NCI-H526 (cell line): ENCODE data around the gene SPATA33.
A peak's percentile ranks its signal among the peaks of the same experiment; 100 is the strongest.

Source experiments
- DNase-seq, 2 experiments: peaks; one replicate each; lab custom pipeline; 2025; lab: John Stamatoyannopoulos, UW

SPATA33 gene

GRCh38 chr16:89657442-89658220, at the start of gene SPATA33, which contains the start of gene CHMP1A:
Gene SPATA33 (plus strand): TSS chr16:89657836. CDS start chr16:89657912, 76 bp downstream.
Gene CHMP1A (minus strand): TSS chr16:89657708. CDS start chr16:89657588, 120 bp downstream.
- peak; percentile 17 to 85 for DNase-seq

- DNase-seq, result peak in 1 of 2 experiments; percentile 45
Observed at GRCh38 chr16:89607937-89608740, 49.5 kb upstream of the SPATA33 start.

- no peak for DNase-seq
Observed at GRCh38 chr16:89610108-89610453, 47.6 kb upstream of the SPATA33 start.

GRCh38 chr16:89612415-89613166, 45.0 kb upstream of the SPATA33 start:
- DNase-seq, result no peak

GRCh38 chr16:89613231-89613953, 44.2 kb upstream of the SPATA33 start, which contains the start of gene DPEP1:
Gene DPEP1 (plus strand): TSS chr16:89613642. CDS start chr16:89630411, 16,769 bp downstream.
- DNase-seq, result no peak

GRCh38 chr16:89613954-89614459, 43.6 kb upstream of the SPATA33 start:
- DNase-seq, result no peak

- no peak for DNase-seq
Observed at GRCh38 chr16:89615176-89615575, 42.5 kb upstream of the SPATA33 start.

- DNase-seq, result peak in 1 of 2 experiments; percentile 19
Observed at GRCh38 chr16:89615596-89616090, 42.0 kb upstream of the SPATA33 start.

GRCh38 chr16:89616623-89617022, 41.0 kb upstream of the SPATA33 start:
- DNase-seq, result no peak

GRCh38 chr16:89617036-89617435, 40.6 kb upstream of the SPATA33 start:
- DNase-seq, result no peak

GRCh38 chr16:89618109-89618998, 39.3 kb upstream of the SPATA33 start:
- DNase-seq, result no peak

- DNase-seq, result no peak
Observed at GRCh38 chr16:89619840-89620239, 37.8 kb upstream of the SPATA33 start.

GRCh38 chr16:89620406-89620841, 37.2 kb upstream of the SPATA33 start:
- DNase-seq, result no peak

- no peak for DNase-seq
Observed at GRCh38 chr16:89621136-89621697, 36.4 kb upstream of the SPATA33 start.

- DNase-seq, result no peak
Observed at GRCh38 chr16:89621698-89622409, 35.8 kb upstream of the SPATA33 start.

- DNase-seq, result no peak
Observed at GRCh38 chr16:89623511-89624261, 34.0 kb upstream of the SPATA33 start.

- DNase-seq, result no peak
Observed at GRCh38 chr16:89624777-89625761, 32.6 kb upstream of the SPATA33 start.
